ENCODE data around the gene CELF6.

The CELF6 gene

DNA sequence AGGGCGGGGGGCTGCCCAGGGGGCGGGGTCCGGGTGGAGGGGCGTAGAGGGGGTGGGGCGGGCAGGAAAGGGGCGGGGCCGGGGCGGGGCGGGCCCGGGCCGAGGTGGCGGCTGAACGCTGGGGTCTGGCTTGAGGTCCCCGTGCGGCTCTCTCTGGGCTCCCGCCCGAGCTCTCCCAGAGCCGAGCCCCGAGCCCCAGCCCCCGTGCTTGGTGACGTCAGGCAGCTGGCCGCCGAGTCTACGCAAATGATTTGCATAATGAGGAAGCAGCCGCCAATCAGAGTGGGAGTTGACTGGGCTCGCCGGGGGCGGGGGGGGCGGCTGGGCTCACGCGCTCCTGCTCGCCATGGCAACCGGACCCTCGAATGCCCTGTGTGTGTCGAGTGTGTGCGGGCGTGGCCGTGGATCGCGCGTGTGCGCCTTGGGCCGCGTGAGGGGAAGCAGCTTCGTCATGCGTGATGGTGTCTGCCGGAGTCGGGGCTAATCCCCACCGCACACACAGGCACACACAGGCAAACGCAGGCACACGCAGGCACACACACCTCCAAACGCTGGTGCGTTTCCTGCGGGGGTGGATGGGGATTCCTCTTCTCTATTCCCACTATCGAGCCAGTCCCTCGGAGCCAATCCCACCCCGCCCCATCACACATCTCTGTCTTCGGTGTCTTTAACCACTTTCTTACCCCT, at the start of gene CELF6:
Gene CELF6 (minus strand): TSS at position 173 of the 687 bp plus-strand sequence. CDS start 283 bp downstream, outside the sequence.
- DNase-seq = peak; percentile 62

DNA sequence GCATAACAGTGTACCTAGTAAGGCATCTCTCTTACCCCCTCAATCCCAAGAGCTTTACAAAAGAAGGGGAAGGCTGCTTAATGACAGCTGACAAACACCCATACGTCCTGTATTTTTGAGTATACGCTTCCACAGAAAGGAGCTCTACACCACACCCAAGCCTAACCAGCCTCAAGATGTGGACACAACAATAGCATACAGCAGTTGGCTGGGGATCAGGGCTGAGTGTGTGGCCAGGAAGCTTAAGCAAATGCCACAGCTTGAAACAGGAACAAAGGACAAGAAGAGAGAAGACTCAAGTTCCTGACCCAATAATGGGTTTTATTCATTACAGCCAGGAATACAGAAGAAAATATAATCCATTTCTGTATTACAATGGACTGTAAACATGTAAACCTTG, 48.9 kb upstream of the CELF6 start:
- no peak for DNase-seq

DNA sequence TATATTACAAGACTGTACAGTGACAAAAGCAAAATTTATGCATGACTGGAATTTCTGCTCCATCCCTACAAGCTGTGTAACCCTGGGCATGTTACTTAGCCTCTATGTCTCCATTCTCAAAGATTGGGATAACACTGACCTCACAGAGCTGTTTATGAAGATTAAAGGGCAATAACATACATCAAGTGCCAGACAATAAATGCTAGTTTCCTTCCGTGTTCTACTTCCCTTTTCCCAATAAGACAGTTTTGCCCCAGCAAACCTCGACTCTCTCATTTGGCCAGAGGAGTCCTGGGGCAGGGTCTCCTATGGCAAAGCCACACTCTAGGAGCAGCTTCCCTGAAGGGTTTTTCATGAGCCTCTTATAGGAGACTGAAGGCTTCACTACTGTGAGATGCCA, 48.4 kb upstream of the CELF6 start:
- DNase-seq = no peak

DNA sequence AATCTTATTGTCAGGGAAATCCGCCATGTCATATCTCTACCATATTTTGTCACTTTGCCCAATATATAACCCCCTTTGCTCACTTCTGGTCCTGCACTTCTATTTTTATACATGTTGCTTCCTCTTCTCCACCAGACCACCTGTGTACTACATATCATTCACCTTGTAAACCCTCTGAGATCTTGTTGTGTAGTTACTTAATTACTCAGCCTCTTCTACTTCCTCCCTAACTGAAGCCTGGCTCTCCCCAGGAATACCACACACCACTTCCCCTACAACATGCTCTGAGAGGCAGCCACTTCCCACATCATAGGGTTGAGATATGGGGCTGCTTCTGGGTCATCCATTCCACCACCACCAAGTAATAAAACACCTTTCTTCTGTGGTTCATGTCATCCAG, 45.9 kb upstream of the CELF6 start:
- peak; percentile 71 for DNase-seq

DNA sequence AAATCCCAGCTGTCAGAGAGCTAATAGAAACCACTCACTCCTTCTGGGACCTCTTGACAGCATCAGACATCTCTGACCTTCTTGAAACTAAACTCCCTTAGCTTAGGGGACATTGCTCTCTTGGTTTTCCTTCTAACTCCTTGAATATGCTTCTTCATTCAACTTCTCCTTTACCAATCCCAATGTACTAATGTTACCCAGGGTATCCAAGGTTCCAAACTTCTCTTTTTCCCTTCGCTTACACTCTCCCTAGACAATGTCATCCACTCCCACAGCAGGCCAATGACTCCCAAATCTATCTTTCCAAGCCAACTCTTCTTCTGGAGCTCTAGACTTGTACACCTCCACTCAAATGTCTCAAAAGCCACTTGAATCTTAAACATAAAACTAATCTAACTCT, 41.2 kb upstream of the CELF6 start:
- no peak for DNase-seq

DNA sequence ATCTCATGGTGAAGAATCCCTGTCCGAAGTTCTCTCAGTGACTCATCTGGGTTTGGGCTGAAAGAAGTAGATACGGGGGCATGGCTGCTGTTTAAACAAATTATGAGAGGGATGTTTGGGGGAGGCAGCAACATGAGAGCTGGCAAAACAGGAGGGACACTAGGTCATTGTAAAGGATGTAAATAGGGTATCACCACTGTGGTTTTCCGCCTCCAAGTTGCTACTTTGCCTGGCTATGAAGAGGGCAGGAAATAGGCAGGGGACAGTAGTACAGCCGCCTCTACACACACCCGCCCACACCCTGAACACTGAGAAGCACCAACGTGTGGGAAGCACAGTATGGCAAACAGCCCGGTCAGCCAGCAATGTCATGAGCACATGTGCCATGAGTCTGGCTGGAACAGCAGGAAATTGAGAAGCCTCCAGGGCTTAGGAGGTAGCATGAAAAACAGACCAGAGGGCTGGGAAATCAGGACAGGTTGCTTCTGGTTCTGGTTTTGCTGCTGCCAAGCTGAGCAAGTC, 38.8 kb upstream of the CELF6 start:
- DNase-seq = peak; percentile 25

DNA sequence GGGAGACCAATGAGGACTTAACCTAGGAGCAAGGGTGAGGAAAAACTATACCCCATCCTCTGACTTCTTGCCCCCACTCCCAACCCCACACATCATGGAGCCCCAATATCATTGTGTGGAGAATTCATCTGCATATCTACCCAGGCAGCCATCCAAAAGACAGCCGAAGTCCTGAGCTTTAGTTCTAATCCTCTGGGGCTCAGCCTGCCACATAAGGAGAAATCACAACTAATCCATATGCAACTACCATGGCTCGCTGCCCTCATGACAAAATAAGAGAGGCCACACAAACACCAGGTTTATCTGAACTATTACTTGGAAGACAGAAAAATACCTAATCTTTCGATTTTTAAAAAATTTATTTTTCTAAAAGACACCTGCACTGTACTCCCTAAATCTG, 38.2 kb upstream of the CELF6 start:
- DNase-seq = no peak

DNA sequence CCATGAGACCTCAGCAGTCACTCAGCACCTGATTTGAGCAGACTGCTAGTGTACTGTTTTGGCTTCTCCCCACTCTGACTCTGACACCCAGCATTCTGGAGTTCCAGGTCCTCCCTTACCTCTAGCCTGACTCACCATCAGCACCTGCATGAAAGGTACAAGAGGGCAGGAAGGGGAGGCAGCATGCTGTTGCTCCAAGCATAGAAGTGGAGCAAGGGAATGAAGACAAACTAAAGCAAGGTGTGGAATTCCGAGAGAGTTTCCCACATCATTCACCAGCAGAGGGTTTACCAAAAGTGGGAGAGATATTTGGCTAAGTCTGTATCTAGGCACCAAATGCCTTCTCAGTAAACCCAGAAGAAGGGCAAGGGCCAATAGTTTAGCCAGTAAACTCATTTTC, 34.5 kb upstream of the CELF6 start:
- no peak for DNase-seq

DNA sequence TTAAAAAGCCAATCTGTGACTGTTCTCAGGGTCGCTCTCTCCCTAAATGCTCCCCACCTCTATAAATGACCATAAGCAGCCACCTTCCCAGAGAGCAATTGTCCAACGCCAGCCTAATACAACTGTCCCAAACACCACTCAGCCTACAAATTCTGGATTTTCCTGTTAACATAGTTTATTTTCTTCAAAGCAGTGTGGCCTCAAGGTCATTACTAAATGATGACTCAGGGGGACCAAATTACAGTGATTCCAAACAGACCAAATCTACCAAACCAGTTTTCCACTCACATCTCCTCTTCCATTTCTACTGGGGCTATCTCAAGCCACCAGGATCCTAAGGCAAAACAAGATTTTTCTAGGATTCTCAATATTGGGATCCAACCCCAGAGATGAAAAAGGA, 33.3 kb upstream of the CELF6 start:
- DNase-seq = no peak

DNA sequence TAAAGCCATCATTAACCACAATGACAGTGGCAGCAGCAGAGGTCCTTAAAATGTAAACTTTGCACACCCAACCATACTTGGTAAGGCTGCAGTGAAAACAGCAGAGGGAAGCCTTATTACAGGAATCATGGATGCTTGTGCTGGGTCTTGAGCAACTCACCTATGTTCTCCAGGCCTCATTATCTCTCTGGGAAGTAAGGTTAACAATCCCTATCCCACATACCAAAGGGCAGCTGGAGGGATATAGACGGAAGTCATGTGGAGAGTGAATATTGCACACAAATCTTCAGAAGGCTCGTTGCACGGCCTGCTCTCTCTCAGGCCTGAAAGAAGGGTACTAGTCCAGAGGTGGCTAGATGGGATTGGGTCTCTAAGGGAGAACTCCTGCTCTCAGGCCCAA, 25.8 kb upstream of the CELF6 start:
- no peak for DNase-seq

DNA sequence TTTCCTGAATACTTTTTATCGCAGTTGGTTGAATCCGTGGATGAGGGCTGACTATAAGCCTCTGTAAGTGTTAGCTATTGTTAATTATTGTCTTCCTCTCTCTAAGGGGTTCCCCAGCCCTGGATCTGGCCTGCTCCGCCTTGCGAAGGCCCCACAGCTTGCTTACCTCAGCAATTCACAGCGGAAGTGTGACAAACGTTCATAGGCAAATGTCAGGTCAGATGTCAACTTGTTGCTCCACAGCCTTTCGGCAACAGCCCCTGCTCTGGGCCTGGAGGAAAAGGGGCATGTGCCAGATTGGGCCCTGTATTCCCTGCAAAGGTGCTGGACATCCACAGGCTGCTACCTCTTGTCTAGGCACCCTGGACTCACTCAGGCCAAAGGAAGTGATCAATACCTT, 25.3 kb upstream of the CELF6 start:
- no peak for DNase-seq

DNA sequence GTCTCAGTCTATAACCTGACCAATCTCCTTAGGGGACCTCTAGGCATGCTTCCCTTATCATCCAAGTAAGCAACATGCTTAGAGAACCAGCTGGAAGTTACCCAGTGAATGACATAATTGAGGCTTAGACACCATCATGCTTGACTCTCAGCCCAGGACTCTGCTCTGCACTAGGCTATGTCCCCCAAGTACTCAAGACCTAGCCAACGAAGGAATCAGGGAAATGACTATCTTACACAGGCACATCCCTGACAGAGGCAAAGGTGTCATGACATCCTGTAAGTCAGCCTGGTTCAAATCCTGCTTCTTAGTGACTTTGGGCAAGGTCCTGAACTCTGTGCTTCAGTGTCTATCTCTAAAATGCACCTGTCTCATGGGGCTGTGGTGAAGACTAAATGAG, 24.6 kb upstream of the CELF6 start:
- no peak for DNase-seq

DNA sequence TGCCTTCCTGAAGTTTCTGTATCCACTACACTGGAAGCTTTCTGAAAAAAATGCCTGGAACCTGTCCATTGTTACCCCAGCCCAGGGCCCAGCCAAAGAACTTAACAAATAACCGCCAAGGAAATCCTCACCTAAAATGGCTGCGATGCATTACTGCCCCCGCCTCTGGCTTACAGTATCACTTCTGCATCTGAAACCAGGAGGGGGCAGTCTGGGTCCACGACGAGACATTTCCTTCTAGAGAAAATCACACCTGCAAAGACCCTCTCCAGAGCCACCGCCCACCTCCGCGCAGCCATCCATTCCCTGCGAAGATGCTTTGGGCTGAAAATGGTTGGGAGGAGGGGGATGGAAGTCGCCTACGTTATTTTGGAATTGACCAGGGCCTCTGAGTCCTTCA, 22.4 kb upstream of the CELF6 start:
- peak; percentile 44 for DNase-seq

DNA sequence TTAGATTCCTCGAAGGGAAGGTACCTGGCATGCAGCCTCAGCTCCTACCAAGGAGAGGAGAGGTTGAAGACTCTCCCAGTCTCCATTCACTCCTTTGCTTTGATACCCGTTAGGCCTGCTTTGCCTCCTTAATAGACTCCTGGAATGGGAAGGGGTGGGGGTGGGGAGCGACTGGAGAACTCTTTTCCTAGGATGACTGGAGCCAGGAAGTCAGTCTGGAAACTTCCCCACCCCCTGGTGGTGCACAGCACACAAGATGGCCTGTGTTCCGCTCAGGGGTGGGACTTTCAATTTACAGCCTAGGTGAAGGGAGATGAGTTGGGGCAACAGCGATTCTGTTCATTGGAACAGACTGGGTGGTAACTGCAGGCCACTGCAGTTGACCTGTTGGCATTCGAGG, 21.4 kb upstream of the CELF6 start:
- no peak for DNase-seq

DNA sequence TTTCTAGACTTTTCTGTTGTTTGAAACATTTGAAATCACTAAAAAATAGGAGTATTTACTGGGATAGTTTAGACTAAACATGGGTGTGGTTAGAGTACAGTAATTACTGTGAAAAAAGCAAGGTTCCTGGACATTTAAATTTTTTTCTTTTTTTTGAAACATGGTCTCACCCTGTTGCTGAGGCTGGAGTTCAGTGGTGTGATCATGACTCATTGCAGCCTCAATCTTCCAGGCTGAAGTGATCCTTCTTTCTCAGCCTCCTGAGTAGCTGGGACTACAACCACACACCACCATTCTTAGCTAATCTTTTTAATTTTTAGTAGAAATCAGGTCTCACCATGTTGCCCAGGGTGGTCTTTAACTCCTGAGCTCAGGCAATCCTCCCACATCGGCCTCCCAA, 20.4 kb upstream of the CELF6 start:
- no peak for DNase-seq

DNA sequence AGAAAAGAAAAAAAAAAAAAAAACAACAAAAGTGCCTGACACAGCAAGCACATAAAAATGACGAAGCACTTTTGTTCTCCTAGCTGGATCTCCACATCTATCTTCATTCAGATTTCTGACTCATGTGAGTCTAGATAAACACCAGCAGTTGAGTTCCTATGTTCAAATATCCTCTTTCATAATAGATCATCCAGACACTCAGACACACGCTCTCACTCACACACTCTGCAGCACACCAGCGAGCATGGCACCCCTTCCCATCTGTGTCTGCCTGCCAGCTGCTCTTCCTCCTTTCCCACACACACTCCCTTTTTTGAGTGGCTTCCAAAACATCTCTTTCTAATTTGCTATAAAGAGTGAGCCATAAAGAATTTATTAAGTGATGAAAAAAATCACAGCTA, 19.8 kb upstream of the CELF6 start:
- no peak for DNase-seq

DNA sequence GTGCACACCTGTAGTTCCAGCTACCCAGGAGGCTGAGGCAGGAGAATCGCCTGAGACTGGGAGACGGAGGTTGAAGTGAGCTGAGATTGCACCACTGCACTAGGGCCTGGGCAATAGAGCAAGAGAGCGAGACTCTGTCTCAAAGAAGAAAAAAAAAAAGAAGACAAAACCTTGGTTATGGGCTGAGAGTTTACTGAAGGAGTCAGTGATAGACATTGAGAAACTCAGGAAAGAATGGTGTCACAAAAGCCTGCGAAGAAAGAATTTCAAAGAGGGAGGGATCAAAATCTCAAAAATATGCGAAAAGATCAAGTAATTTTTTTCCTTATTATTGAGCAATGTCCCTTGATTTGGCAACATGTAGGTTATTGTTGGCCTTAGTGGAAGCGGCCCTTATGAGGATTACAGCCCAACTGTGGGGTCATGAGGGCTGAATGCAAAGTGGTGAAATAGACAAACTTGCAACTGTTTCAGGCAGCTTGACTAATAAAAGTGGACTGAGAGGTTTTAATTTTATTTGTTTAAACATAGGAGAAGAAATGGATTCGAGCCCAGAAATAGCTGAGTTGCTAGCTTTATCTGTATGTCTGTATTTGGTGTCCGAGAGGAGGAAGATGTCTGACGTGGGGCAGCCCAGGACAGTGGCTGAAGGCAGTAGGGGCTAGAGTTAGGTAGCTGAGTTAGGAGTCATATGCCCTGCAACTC, 18.8 kb upstream of the CELF6 start:
- no peak for DNase-seq

DNA sequence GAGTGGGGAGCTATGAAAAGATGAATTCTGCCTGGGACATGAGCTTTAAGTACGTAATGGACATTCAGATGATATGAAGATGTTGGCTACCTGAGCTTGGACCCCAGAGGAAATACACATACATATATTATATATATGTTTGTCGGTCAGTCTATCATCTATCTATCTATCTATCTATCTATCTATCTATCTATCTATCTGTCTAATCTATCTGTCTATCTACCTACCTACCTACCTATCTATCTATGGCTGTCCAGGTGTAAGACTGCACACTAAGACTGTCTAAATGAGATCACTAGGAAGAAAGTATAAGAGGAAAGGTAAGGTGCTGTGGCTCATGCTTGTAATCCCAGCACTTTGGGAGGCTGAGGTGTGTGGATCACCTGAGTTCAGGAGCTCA, 18.2 kb upstream of the CELF6 start:
- no peak for DNase-seq

DNA sequence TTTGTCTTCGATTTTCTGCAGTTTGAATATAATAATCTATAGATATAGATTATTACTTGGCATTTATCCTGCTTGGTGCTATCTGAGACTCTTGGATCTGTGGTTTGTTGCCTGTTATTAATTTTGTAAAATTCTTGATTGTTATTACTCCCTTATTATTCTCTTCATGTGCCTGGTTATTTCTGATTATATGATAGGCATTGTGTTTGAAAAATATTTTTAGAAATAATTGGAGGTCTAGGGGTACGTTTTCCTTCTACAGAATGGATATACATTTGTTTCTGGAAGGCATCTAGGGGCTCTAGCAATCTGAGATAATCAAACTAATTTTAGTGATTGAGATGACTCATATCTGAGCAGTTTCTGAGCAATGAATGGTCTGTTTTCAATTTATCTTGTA, 14.9 kb upstream of the CELF6 start:
- DNase-seq = no peak

DNA sequence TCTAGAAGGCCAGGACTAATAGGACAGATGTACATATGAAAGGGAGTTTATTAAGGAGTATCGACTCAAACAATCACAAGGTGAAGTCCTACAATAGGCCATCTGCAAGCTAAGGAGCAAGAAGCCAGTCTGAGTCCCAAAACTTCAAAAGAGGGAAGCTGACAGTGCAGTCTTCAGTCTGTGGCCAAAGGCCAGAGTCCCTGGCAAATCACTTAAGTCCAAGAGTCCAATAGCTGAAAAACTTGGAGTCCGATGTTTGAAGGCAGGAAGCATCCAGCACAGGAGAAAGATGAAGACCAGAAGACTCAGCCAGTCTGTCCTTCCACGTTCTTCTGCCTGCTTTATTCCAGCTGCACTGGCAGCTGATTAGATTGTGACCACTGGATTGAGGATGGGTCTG, 11.1 kb upstream of the CELF6 start:
- DNase-seq = no peak

DNA sequence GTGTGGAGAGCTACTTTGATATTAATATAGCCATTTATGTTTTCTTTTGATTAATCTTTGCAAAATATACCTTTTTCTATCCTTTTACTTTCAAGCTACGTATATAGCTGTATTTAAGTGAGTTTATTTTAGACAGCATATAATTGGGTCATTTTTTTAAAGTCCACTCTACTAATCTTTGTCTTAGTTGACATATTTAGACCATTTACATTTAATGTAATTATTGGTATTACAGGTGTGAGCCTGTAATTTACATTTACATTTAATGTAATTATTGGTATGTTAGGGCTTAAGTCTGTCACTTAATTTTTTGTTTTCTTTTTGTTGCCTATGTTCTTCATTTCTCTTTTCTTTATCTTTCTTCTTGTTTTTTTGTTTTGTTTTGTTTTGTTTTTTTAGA, 3.8 kb upstream of the CELF6 start:
- no peak for DNase-seq

DNA sequence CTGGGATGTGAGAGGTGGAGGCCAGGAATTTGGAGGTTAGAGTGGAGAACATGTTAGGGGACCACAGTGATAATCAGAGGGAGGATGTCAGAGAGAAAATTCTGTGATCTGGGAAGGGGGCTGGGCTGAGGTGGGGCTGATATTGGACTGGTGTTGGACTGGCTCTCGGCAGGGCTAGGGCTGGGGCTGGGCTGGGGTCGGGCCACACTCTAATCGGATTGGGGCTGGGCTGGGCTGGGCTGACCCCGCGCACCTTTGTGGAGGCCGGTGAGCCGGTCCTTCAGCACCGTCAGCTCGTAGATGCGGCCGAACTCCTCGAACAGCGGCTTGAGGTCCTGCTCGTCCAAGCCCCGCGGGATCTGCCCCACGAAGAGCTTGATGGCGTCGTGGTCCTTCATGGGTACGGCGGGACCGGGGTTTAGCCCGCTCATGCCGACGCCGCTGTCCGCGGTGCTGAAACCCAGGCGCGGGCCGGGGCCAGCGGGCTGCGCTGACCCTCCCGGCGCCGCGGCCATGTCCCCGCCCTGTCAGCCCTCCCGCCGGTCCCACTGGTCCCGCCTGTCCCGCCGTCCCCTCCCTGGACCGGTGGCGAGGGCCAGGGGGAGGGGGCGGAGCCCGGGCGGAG, 485 bp downstream of the CELF6 start:
- DNase-seq = peak; percentile 36

DNA sequence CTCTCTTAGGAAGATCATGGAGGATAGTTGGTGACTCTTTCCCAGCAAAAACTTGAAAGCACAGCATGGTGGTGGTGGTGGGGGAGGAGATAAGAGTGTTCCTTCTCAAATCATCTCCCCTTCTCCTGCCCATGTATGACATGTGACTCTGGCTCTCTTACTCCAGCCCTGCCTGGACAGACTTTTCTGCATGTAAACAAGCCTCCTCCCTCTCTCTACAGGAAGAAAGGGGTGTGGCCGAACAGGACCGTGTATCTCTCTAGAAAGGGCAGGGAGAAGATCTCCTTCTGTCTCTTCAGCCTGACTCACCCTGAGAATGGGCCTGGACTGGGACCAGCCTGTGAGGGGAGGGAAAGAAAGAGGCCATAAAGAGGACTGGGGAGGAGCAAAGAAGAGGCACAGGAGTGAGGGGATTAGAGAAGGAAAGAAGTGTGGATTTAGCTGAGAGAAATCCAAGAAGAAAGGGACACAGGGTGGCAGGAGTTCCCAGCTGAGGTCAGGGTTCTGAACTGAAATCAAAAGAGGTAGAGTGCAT, 1.5 kb downstream of the CELF6 start:
- DNase-seq = no peak
